Endothelial cell of umbilical vein (primary cell): ENCODE results near the gene PRXL2A. TPM values are rescaled to one million over a fixed set of nuclear protein-coding genes. Genes with fewer than 3 reads are reported as not detected.

Experiments
- BruUV-seq: library from RNA; stranded (reverse); fragments of 400-500 nt; replicated peaks from 2 replicates; lab custom pipeline; 2021; lab: Mats Ljungman, UMichigan
- CTCF ChIA-PET: fragments of 300-600, 350-600 bp; sonication (Branson Sonifier 250); formaldehyde crosslinking; loops from one replicate; lab custom pipeline; 2021; ENCODE audit warnings: antibody characterized with exemption, inconsistent platforms; lab: Charles Lee
- POLR2A ChIA-PET: fragments of 300-600, 350-600 bp; sonication (Branson Sonifier 250); formaldehyde crosslinking; loops from one replicate; lab custom pipeline; 2021; ENCODE audit warnings: antibody characterized with exemption, inconsistent platforms; lab: Charles Lee
- DNase-seq: peaks from one replicate; pipeline ENCODE4 v3.0.0-alpha.2; 2011; ENCODE audit warnings: low read depth, low spot score
- FAIRE-seq: peaks from 2 replicates; lab custom pipeline; 2011; peaks lifted over from hg19 to GRCh38; lab: Jason Lieb, UNC
- H2AFZ ChIP-seq: 2 replicates; pipeline ENCODE4 v1.6.0; 2012; ENCODE audit warnings: low read depth, low read length, control low read depth, inconsistent platforms
- H3K27ac ChIP-seq: 2 replicates; pipeline ENCODE4 v1.5.1; 2011; ENCODE audit warnings: low read depth, mild to moderate bottlenecking, control low read depth, low read length, moderate library complexity; ENCODE audit not compliant: insufficient read depth
- H3K27me3 ChIP-seq, 2 experiments: 2 replicates each; pipeline versions ENCODE4 v1.6.0 to v1.6.1; 2011; ENCODE audit warnings: low read length in 2 of 2, mixed read lengths in 1 of 2; ENCODE audit not compliant: control insufficient read depth in 2 of 2, insufficient read depth in 2 of 2
- H3K36me3 ChIP-seq, 2 experiments: 2 replicates in 1 of 2; 3 replicates in 1 of 2; pipeline ENCODE4 v1.5.1; 2011; ENCODE audit warnings: low read length in 2 of 2, mild to moderate bottlenecking in 1 of 2, moderate library complexity in 1 of 2; ENCODE audit not compliant: control insufficient read depth in 2 of 2, insufficient read depth in 2 of 2; ENCODE audit errors: extremely low read depth in 1 of 2
- H3K4me1 ChIP-seq: 3 replicates; pipeline ENCODE4 v1.5.1; 2011; ENCODE audit warnings: mild to moderate bottlenecking, low read length; ENCODE audit not compliant: control insufficient read depth, insufficient read depth; ENCODE audit errors: extremely low read depth
- H3K4me2 ChIP-seq: 2 replicates; pipeline ENCODE4 v1.6.1; 2011; ENCODE audit warnings: low read length, control low read depth, mixed read lengths; ENCODE audit not compliant: insufficient read depth
- H3K4me3 ChIP-seq, 3 experiments: fragments of 200-600 bp in 1 of 3; sonication (generic), shearing (Covaris generic) in 1 of 3; replicated peaks in 1 of 3; 2 replicates each; pipeline ENCODE4 v1.5.1; 2011 to 2016; ENCODE audit warnings: control low read depth in 3 of 3, low read length in 3 of 3, mild to moderate bottlenecking in 2 of 3, inconsistent platforms in 1 of 3, low read depth in 1 of 3, moderate library complexity in 1 of 3; ENCODE audit not compliant: insufficient read depth in 1 of 3
- H3K79me2 ChIP-seq: 2 replicates; pipeline ENCODE4 v1.6.0; 2012; ENCODE audit warnings: low read length, inconsistent platforms; ENCODE audit not compliant: control insufficient read depth, insufficient read depth
- H3K9ac ChIP-seq: replicated peaks from 2 replicates; pipeline ENCODE3; 2011; ENCODE audit warnings: low read length, control low read depth; ENCODE audit not compliant: insufficient read depth; ENCODE audit errors: extremely low read depth
- H3K9me1 ChIP-seq: replicated peaks from 3 replicates; pipeline ENCODE4 v1.6.0; 2011; ENCODE audit warnings: mild to moderate bottlenecking, low read length; ENCODE audit not compliant: control insufficient read depth, insufficient read depth; ENCODE audit errors: extremely low read depth
- H3K9me3 ChIP-seq: replicated peaks from 2 replicates; pipeline ENCODE4 v1.5.1; 2012; ENCODE audit warnings: low read length, inconsistent platforms; ENCODE audit not compliant: control insufficient read depth, insufficient read depth
- H4K20me1 ChIP-seq: replicated peaks from 2 replicates; pipeline ENCODE3; 2011; ENCODE audit warnings: mild to moderate bottlenecking, low read length; ENCODE audit not compliant: control insufficient read depth, insufficient read depth; ENCODE audit errors: extremely low read depth
- EZH2 ChIP-seq: IDR thresholded peaks from 2 replicates; pipeline ENCODE4 v1.6.1; 2012; ENCODE audit warnings: borderline replicate concordance, low read depth, mild to moderate bottlenecking, moderate library complexity, low read length, inconsistent platforms; ENCODE audit not compliant: severe bottlenecking
- FOS ChIP-seq: IDR thresholded peaks from 2 replicates; pipeline ENCODE4 v1.6.1; 2011; ENCODE audit warnings: mild to moderate bottlenecking, low read length, moderate library complexity, borderline replicate concordance; ENCODE audit not compliant: insufficient read depth
- GATA2 ChIP-seq: IDR thresholded peaks from 2 replicates; pipeline ENCODE4 v1.7.0; 2011; ENCODE audit warnings: low read depth, mild to moderate bottlenecking, moderate library complexity, mixed read lengths, low read length; ENCODE audit not compliant: insufficient read length, insufficient read depth
- JUN ChIP-seq: IDR thresholded peaks from 2 replicates; pipeline ENCODE4 v1.6.1; 2011; ENCODE audit warnings: borderline replicate concordance, low read depth; ENCODE audit not compliant: insufficient read length, insufficient read depth
- MYC ChIP-seq: IDR thresholded peaks from one replicate; pipeline ENCODE4 v1.6.1; 2011; ENCODE audit warnings: mild to moderate bottlenecking, low read depth, low read length
- POLR2A ChIP-seq: IDR thresholded peaks from 2 replicates; pipeline ENCODE4 v1.6.1; 2012; ENCODE audit warnings: low read depth, mild to moderate bottlenecking, control low read depth, low read length
- POLR2AphosphoS5 ChIP-seq: IDR thresholded peaks from 2 replicates; pipeline ENCODE4 v1.6.1; 2012; ENCODE audit warnings: low read depth, mild to moderate bottlenecking, control low read depth, low read length, moderate library complexity; ENCODE audit not compliant: insufficient read depth
- dilution Hi-C: fragments of 300-500 bp; cut with MboI; formaldehyde crosslinking; loops from one replicate; pipeline ENCODE4 v1.15.0; 2019; ENCODE audit warnings: low sequenced_read_pairs; ENCODE audit not compliant: extremely low pct_ligation_motif_present
- intact Hi-C: fragments of 100-400 bp; cut with micrococcal nuclease; formaldehyde crosslinking; loops from one replicate; pipeline ENCODE4 v1.10.0; 2022
- polyA plus RNA-seq, 4 experiments: library from polyadenylated mRNA; depleted of rRNA in 3 of 4; stranded (reverse) in 3 of 4; unstranded in 1 of 4; fragments of >200 nt; gene quantifications; 2 replicates each; pipeline versions ENCODE4 v1.2.1 to v1.2.3, GENCODE V29; 2011 to 2012; ENCODE audit warnings: missing spikeins in 1 of 4
- total RNA-seq: library from RNA; stranded (reverse); gene quantifications from 2 replicates; pipeline ENCODE4 v1.2.3, GENCODE V29; 2021
- TF ChIP-seq, protein P1 (sequence below), 2 donors: IDR thresholded peaks; 1 replicate in 1 of 2; 2 replicates in 1 of 2; pipeline ENCODE4 v1.5.1; 2011; ENCODE audit warnings: low read length in 2 of 2, mild to moderate bottlenecking in 2 of 2, moderate library complexity in 2 of 2, control low read depth in 1 of 2, inconsistent platforms in 1 of 2, low read depth in 1 of 2; ENCODE audit not compliant: insufficient read depth in 1 of 2; ENCODE audit errors: extremely low read depth in 1 of 2
- TF ChIP-seq, protein P2 (sequence below): IDR thresholded peaks from 2 replicates; pipeline ENCODE4 v1.6.1; 2011; ENCODE audit not compliant: insufficient read depth, insufficient read length

PRXL2A gene
- total and polyA plus RNA-seq, 2 donors (not counting 3 experiments of a cell fraction or from before 2014, with no cell fraction given), result 113 to 321 TPM

DNA sequence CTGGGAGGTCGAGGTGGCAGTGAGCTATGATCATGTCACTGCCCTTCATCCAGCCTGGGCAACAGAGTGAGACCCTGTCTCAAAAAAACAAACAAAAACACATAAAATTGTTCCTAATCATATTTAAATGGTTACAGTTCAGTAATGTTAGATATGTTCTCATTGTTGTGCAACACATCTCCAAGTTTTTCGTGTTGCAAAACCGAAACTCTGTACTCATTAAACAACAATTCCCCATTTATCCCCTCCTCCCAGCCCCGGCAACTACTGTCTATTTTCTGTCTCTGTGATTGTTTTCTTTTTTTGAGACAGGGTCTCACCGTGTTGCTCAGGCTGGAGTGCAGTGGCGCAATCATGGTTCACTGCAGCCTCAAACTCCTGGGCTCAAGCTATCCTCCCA is 16.1 kb upstream of the PRXL2A start:
- H4K20me1 ChIP-seq, result no peaks in the 10 kb centered on the region
- dilution Hi-C loops, result no loop called here
- no peaks in the 10 kb centered on the region for H3K9me3 ChIP-seq
- POLR2A ChIA-PET, result no interaction called here
- H3K79me2 ChIP-seq, result no peaks in the 10 kb centered on the region
- CTCF ChIA-PET, result no interaction called here
- H2AFZ ChIP-seq, result no peak overlapping the region
- no peak overlapping the region for H3K4me3 ChIP-seq
- no peaks in the 10 kb centered on the region for H3K9me1 ChIP-seq
- TF ChIP-seq EZH2 (no peak), FOS (no peak), POLR2AphosphoS5 (no peak), POLR2A (no peak), MYC (no peak), JUN (no peak), GATA2 (no peak)
- TF ChIP-seq, protein P1, sequence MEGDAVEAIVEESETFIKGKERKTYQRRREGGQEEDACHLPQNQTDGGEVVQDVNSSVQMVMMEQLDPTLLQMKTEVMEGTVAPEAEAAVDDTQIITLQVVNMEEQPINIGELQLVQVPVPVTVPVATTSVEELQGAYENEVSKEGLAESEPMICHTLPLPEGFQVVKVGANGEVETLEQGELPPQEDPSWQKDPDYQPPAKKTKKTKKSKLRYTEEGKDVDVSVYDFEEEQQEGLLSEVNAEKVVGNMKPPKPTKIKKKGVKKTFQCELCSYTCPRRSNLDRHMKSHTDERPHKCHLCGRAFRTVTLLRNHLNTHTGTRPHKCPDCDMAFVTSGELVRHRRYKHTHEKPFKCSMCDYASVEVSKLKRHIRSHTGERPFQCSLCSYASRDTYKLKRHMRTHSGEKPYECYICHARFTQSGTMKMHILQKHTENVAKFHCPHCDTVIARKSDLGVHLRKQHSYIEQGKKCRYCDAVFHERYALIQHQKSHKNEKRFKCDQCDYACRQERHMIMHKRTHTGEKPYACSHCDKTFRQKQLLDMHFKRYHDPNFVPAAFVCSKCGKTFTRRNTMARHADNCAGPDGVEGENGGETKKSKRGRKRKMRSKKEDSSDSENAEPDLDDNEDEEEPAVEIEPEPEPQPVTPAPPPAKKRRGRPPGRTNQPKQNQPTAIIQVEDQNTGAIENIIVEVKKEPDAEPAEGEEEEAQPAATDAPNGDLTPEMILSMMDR (IDR thresholded peaks at IDR 0.05; ENCODE audit: extremely low read depth in 1 of 2, insufficient read depth in 1 of 2, low read depth in 1 of 2, low read length in 2 of 2), result no peak
- TF ChIP-seq, protein P2, sequence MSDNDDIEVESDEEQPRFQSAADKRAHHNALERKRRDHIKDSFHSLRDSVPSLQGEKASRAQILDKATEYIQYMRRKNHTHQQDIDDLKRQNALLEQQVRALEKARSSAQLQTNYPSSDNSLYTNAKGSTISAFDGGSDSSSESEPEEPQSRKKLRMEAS, result no peak
- no peak for FAIRE-seq
- H3K36me3 ChIP-seq, result no peaks in the 10 kb centered on the region
- H3K9ac ChIP-seq, result no peak overlapping the region
- H3K27me3 ChIP-seq, result peaks cover 5 to 7% of the 10 kb centered on the region in 2 experiments
- no peak for DNase-seq
- no TSS peak for BruUV-seq
- intact Hi-C loops, result no loop called here
- no peak overlapping the region for H3K27ac ChIP-seq
- H3K4me2 ChIP-seq, result no peak overlapping the region
- peaks cover 9% of the 10 kb centered on the region for H3K4me1 ChIP-seq
